DND-41 (cell line): ENCODE data around the gene PRDX2.

ENCODE experiments used
- ATAC-seq: fragments of 200-7000 bp; cut with Tn5 transposase; 3 replicates; pipeline ENCODE4 v1.9.1; 2021; ENCODE audit warnings: low read depth; ENCODE audit not compliant: insufficient read depth
- DNase-seq: peaks from one replicate; pipeline ENCODE4 v3.0.0-alpha.2; 2020
- H2AFZ ChIP-seq: 2 replicates; pipeline ENCODE4 v1.6.0; 2012; ENCODE audit warnings: low read depth, low read length
- H3K27ac ChIP-seq: 2 replicates; pipeline ENCODE4 v1.5.1; 2012; ENCODE audit warnings: low read length, inconsistent platforms
- H3K27me3 ChIP-seq: fragments of 200-600 bp; sonication (generic); 2 replicates; pipeline ENCODE4 v1.6.0; 2012; ENCODE audit warnings: low read length, mild to moderate bottlenecking, inconsistent platforms; ENCODE audit not compliant: insufficient read depth, poor library complexity
- H3K36me3 ChIP-seq: 2 replicates; pipeline ENCODE4 v1.5.1; 2012; ENCODE audit warnings: low read length, inconsistent platforms; ENCODE audit not compliant: insufficient read depth
- H3K4me1 ChIP-seq: 2 replicates; pipeline ENCODE4 v1.5.1; 2012; ENCODE audit warnings: mild to moderate bottlenecking, low read length; ENCODE audit not compliant: insufficient read depth
- H3K4me2 ChIP-seq: 2 replicates; pipeline ENCODE4 v1.6.0; 2012; ENCODE audit warnings: mild to moderate bottlenecking, moderate library complexity, low read length, inconsistent platforms; ENCODE audit not compliant: insufficient read depth
- H3K4me3 ChIP-seq, 2 experiments: fragments of 200-600 bp in 1 of 2; shearing (Covaris generic) in 1 of 2; 2 replicates each; pipeline ENCODE4 v1.5.1; 2012 to 2016; ENCODE audit warnings: inconsistent platforms in 2 of 2, low read length in 2 of 2, mild to moderate bottlenecking in 2 of 2, low read depth in 1 of 2, moderate library complexity in 1 of 2
- H3K79me2 ChIP-seq: 2 replicates; pipeline ENCODE4 v1.6.0; 2012; ENCODE audit warnings: low read length, inconsistent platforms; ENCODE audit not compliant: insufficient read depth
- H3K9ac ChIP-seq: 2 replicates; pipeline ENCODE4 v1.6.0; 2012; ENCODE audit warnings: low read depth, mild to moderate bottlenecking, inconsistent platforms, low read length, moderate library complexity
- H3K9me3 ChIP-seq: 2 replicates; pipeline ENCODE4 v1.5.1; 2012; ENCODE audit warnings: low read length, moderate library complexity, mild to moderate bottlenecking, inconsistent platforms; ENCODE audit not compliant: insufficient read depth, severe bottlenecking
- H4K20me1 ChIP-seq: 2 replicates; pipeline ENCODE4 v1.6.0; 2012; ENCODE audit warnings: low read length; ENCODE audit not compliant: insufficient read depth
- CTCF ChIP-seq: IDR thresholded peaks from 2 replicates; pipeline ENCODE4 v1.5.1; 2012; ENCODE audit warnings: borderline replicate concordance, low read length, moderate library complexity, mild to moderate bottlenecking; ENCODE audit not compliant: poor library complexity, severe bottlenecking; ENCODE audit errors: extremely low read depth
- EZH2 ChIP-seq: IDR thresholded peaks from 3 replicates; pipeline ENCODE4 v1.6.1; 2012; ENCODE audit warnings: borderline replicate concordance, low read depth, mild to moderate bottlenecking, moderate library complexity, low read length, inconsistent platforms; ENCODE audit not compliant: severe bottlenecking

The PRDX2 gene

GRCh38 chr19:12774588-12775555 lies 26.7 kb downstream of the PRDX2 start, which contains the start of gene HOOK2:
Gene HOOK2 (minus strand): TSS chr19:12775552. CDS start chr19:12775449, 103 bp downstream.
- peak within 1 kb of the TSS; percentile 69 for H3K27ac ChIP-seq
- H2AFZ ChIP-seq: peak within 1 kb of the TSS; percentile 89
- no peaks in the 10 kb centered on the region for H3K9me3 ChIP-seq
- H3K36me3 ChIP-seq: no peaks in the 10 kb centered on the region
- H3K79me2 ChIP-seq: no peaks in the 10 kb centered on the region
- DNase-seq (no peak), ATAC-seq (no peak)
- H4K20me1 ChIP-seq: no peaks in the 10 kb centered on the region
- peak within 1 kb of the TSS; percentile 37 to 91; a peak in 3 of 4 replicates for H3K4me3 ChIP-seq
- peak within 1 kb of the TSS; percentile 100 for H3K4me2 ChIP-seq
- H3K27me3 ChIP-seq: no peaks in the 10 kb centered on the region
- H3K9ac ChIP-seq: peak within 1 kb of the TSS; percentile 77
- peaks cover 42% of the 10 kb centered on the region for H3K4me1 ChIP-seq
- no peak for TF ChIP-seq CTCF
- TF ChIP-seq EZH2: no peak

GRCh38 chr19:12773571-12773970 lies 28.0 kb downstream of the PRDX2 start:
- Histone ChIP-seq H3K9ac (no peak overlapping the region), H3K4me1 (peaks cover 32% of the 10 kb centered on the region), H4K20me1 (no peaks in the 10 kb centered on the region), H3K79me2 (no peaks in the 10 kb centered on the region), H3K4me3 (no peak overlapping the region), H3K27me3 (no peaks in the 10 kb centered on the region), H3K36me3 (no peaks in the 10 kb centered on the region), H2AFZ (no peak overlapping the region), H3K4me2 (no peak overlapping the region), H3K9me3 (no peaks in the 10 kb centered on the region), H3K27ac (no peak overlapping the region)
- DNase-seq (no peak), ATAC-seq (no peak)
- peak; percentile 45 for TF ChIP-seq CTCF
- no peak for TF ChIP-seq EZH2

GRCh38 chr19:12772323-12772722 lies 29.3 kb downstream of the PRDX2 start:
- H3K27me3 ChIP-seq: no peaks in the 10 kb centered on the region
- no peak overlapping the region for H3K4me2 ChIP-seq
- no peaks in the 10 kb centered on the region for H4K20me1 ChIP-seq
- no peaks in the 10 kb centered on the region for H3K36me3 ChIP-seq
- no peak overlapping the region for H3K4me3 ChIP-seq
- H3K9ac ChIP-seq: no peak overlapping the region
- DNase-seq: no peak
- no peaks in the 10 kb centered on the region for H3K79me2 ChIP-seq
- peaks cover 19% of the 10 kb centered on the region for H3K4me1 ChIP-seq
- no peak overlapping the region for H2AFZ ChIP-seq
- H3K9me3 ChIP-seq: no peaks in the 10 kb centered on the region
- no peak for ATAC-seq
- no peak overlapping the region for H3K27ac ChIP-seq
- TF ChIP-seq CTCF: no peak
- no peak for TF ChIP-seq EZH2
